ENCODE measurements around the gene RALB. TPM values are rescaled to one million over a fixed set of nuclear protein-coding genes. Genes with fewer than 3 reads are reported as not detected.
"Not testable (repeated sequence)": the region's sequence is repeated elsewhere in the genome, so short reads cannot be mapped to it uniquely, and the experiment has no call there.

Gene RALB
- polyA plus RNA-seq, 4 donors, result 76.2 to 95.8 (median 85.8) TPM

GRCh38 chr2:120289221-120289906 is 36.7 kb downstream of the RALB start:
- DNase-seq (ENCODE audit: low read depth in 4 of 4, low spot score in 3 of 4), result no peak

GRCh38 chr2:120290737-120291136 is 38.1 kb downstream of the RALB start:
- no peak for DNase-seq (ENCODE audit: low read depth in 4 of 4, low spot score in 3 of 4)

GRCh38 chr2:120291401-120292311 is 39.0 kb downstream of the RALB start:
- no peak for DNase-seq (ENCODE audit: low read depth in 4 of 4, low spot score in 3 of 4)

- DNase-seq (ENCODE audit: low read depth in 4 of 4, low spot score in 3 of 4), result no peak
Observed at GRCh38 chr2:120293096-120294007, 40.7 kb downstream of the RALB start.

- DNase-seq (ENCODE audit: low read depth in 4 of 4, low spot score in 3 of 4), result no peak
Observed at GRCh38 chr2:120294008-120294340, 41.3 kb downstream of the RALB start.

- no peak for DNase-seq (ENCODE audit: low read depth in 4 of 4, low spot score in 3 of 4)
Observed at GRCh38 chr2:120298173-120298835, 45.7 kb downstream of the RALB start.

- no peak for DNase-seq (ENCODE audit: low read depth in 4 of 4, low spot score in 3 of 4)
Observed at GRCh38 chr2:120299004-120299403, 46.4 kb downstream of the RALB start.

- no peak for DNase-seq (ENCODE audit: low read depth in 4 of 4, low spot score in 3 of 4)
Observed at GRCh38 chr2:120299561-120299960, 46.9 kb downstream of the RALB start.

GRCh38 chr2:120300385-120300784 is 47.7 kb downstream of the RALB start:
- DNase-seq (ENCODE audit: low read depth in 4 of 4, low spot score in 3 of 4), result no peak

GRCh38 chr2:120301284-120301683 is 48.6 kb downstream of the RALB start:
- no peak for DNase-seq (ENCODE audit: low read depth in 4 of 4, low spot score in 3 of 4)

- no peak for DNase-seq (ENCODE audit: low read depth in 4 of 4, low spot score in 3 of 4)
Observed at GRCh38 chr2:120302301-120302700, 49.6 kb downstream of the RALB start.

GRCh38 chr2:120303177-120303576 is 50.5 kb downstream of the RALB start:
- DNase-seq (ENCODE audit: low read depth in 4 of 4, low spot score in 3 of 4), result no peak

GRCh38 chr2:120305296-120305695 is 52.6 kb downstream of the RALB start:
- no peak for DNase-seq (ENCODE audit: low read depth in 4 of 4, low spot score in 3 of 4)

GRCh38 chr2:120305937-120306490 is 53.4 kb downstream of the RALB start:
- DNase-seq (ENCODE audit: low read depth in 4 of 4, low spot score in 3 of 4), result no peak

GRCh38 chr2:120307482-120307881 is 54.8 kb downstream of the RALB start:
- DNase-seq (ENCODE audit: low read depth in 4 of 4, low spot score in 3 of 4), result no peak

- DNase-seq (ENCODE audit: low read depth in 4 of 4, low spot score in 3 of 4), result no peak
Observed at GRCh38 chr2:120308038-120308910, 55.6 kb downstream of the RALB start.

- DNase-seq (ENCODE audit: low read depth in 4 of 4, low spot score in 3 of 4), result no peak
Observed at GRCh38 chr2:120310136-120310535, 57.5 kb downstream of the RALB start.

GRCh38 chr2:120310841-120311240 is 58.2 kb downstream of the RALB start:
- DNase-seq (ENCODE audit: low read depth in 4 of 4, low spot score in 3 of 4), result not testable (repeated sequence)

GRCh38 chr2:120312076-120312475 is 59.4 kb downstream of the RALB start:
- no peak for DNase-seq (ENCODE audit: low read depth in 4 of 4, low spot score in 3 of 4)
